HG03432 (cell line): ENCODE results near the gene KRT80.

Experiments used
- ATAC-seq: cut with Tn5 transposase; IDR thresholded peaks from one replicate; pipeline ENCODE4 v1.9.1; 2021; ENCODE audit warnings: mild to moderate bottlenecking, moderate library complexity; ENCODE audit not compliant: unreplicated experiment

Gene KRT80

DNA sequence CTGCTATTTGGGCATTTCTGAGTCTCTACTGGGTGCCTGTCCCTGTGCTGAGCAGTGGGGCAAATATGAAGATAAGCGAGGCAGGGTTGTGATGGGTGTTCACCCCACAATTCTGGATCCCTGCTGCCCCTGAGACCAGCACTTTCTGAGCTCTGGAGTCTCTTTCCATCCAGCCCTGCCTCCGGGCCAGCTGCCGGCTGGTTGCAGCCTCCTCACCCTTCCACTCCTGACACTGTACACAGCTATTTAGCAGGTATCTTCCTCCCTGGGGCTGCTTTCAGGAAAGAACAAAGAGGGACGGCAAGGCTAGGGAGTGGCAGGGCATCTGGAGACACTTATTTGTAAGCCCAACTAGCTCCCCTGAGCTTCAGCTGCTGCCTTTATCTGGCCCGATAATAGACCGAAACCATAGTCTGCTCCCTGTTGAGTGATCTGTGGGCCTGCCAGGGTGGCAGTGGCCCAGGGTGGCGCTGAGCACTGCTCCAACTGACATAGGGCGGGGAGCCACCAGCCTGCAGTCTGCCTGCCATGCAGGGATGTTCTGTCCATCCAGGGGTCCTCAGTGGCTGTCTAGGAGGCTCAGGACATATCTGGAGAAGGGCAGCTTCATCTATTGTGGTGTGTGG, 7.6 kb upstream of the KRT80 start:
- ATAC-seq: no peak

GRCh38 chr12:52198454-52199215, 6.8 kb upstream of the KRT80 start:
- ATAC-seq: no peak

- no peak for ATAC-seq
Observed at GRCh38 chr12:52197371-52198231, 5.8 kb upstream of the KRT80 start.

DNA sequence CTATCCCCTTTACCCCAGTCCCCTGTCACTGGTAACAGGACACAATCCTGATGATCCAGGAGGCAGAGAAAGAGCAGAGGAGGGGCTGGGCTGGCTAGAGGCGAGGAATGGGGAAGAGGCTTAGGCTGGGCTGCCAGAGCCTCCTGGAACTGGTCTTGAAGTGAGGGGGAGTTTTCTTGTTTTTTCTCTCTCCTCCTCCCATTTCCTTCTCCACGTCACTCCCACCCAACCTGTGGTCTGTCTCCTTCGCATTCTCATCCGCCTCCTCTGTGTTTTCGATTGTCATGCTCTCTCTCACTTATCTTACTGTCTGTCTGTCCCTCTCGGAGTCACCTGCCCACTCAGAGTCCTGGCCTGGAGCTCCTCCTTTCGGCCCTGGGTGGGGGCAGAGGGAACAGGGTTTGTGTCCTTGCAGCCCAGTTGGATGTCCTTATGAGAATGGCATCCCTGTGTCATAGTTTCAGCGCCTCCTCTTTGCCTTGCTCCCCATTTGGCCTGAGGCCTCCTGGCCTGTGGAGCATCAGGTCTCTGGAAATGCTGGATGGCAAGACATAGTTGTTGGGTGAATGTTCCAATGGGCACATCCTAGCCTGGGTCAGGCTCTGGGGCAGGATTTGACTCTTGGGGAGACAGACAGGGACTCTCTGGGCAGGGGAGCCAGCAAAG, 3.4 kb upstream of the KRT80 start:
- ATAC-seq: no peak

- no peak for ATAC-seq
Observed at GRCh38 chr12:52193991-52194390, 2.2 kb upstream of the KRT80 start.

- ATAC-seq: no peak
Observed at GRCh38 chr12:52193532-52193931, 1.7 kb upstream of the KRT80 start.

DNA sequence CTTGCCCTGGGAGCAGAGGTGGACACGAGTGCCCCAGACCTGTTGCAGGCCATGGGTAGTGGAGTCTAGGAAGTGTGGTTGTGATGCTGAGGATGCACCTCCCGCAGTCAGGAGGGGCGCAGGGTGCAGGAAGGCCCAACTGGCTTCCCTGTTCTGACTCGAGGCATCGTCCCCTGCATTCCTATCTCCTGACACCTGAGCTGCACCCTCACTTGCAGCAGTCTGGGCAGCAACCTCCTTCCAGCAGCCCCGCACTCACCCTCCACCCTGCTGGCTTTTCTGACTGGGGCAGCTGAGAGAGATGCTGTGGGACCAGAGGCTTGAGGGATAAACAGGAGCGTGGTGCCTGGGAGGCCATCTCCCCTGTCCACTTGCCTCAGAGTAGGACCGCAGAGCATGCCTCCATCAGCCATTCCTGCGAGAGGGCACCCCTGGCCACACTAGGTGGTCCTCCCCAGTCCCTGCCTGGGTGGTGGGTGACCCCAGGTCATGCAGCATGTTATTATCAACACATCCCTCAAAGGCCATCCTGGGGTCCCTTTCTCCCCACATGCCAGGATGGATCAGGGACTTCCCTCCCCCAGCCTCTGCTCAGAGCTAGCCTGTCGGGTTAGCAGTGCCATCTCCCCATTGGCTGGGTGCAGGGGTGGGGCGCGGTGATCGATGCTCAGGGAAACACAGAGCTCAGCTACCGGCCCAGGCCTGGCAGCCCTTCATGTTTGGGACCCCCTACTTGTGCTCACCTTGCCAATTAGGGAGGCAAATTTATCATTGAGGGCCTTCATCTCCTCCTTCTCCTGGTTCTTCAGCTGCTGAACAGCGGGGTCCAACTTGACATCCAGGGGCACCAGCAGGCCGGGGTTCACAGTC, 719 bp downstream of the KRT80 start:
- no peak for ATAC-seq

DNA sequence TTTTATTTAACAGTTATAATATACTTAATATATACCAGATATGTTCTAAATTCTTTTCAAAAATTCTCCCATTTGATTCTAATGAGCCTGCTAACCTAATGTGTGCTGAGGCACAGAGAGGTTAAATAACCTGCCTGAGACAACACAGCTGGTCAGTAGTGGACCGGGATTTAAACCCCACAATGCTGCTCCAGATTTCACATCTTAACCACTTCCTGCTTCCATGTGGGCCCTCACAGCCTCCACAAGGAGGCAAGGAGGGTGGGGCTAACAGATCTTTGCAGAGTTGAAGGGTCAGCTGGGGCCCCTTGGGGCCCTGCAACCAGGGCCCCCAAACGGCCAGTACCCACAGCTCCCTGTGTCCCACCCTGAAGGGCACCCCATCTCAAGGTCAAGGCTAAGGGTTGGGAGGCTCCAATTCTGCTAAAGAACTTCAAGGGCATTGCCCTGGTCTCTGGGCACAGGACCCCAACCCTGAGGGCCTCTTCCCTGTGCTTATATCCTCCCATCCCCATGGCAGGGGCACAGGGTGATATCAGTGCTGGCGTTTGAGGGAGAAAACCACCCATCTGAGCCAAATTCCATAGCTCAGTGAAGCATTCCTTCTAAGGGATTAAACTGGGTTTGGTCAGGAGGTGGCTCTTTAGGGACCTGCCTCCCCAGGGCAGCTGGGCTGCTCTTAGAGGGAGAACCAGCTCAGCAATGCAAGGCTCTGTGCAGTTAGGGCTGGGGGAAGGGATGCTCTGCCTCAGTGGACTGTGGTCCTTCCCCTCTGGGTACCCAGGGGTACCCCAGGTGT, 2.2 kb downstream of the KRT80 start:
- no peak for ATAC-seq

GRCh38 chr12:52188658-52189057, 3.2 kb downstream of the KRT80 start:
- ATAC-seq: no peak

DNA sequence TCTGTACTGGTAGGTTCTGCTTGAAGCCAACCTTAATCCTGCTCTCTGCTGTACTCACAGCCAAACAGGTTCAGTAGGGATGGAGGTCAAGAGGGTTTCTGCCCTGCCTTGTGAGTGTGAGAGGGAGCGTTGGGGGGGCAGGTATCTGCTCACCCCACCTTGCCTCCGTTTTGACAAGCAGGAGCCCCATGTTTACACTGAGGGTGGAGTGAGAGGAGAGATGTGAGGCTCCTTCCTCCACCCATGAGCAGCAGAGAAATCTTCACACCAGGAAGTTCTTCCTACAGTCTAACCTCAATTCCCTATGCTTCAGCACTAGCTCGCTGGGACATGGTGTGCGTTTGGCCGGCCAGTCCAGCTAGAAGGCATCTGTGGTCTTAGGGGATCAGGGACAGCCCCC, 4.2 kb downstream of the KRT80 start:
- ATAC-seq: no peak

DNA sequence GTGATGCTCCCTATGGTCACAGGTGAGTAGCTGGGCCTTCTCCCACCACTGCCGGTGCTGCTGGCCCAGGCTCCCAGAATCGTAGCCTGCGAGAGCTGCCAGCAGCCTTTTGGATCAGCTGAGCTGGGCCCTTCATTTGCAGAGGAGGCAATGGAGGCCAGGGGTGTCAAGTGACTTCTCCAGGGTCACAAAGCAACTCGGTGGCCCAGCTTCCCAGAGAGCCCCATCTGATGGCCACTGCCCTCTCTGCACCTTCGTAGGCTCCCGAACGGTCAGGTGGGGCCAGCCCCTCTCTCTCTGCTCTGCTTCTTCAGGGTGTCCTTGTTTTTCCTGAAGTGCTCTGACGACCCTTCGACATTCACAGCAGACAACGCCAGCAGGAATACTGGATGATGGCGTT, 4.6 kb downstream of the KRT80 start:
- ATAC-seq: no peak

GRCh38 chr12:52186118-52186840, 5.5 kb downstream of the KRT80 start:
- no peak for ATAC-seq

- no peak for ATAC-seq
Observed at GRCh38 chr12:52185400-52185967, 6.3 kb downstream of the KRT80 start.

- ATAC-seq: no peak
Observed at GRCh38 chr12:52184813-52185212, 7.0 kb downstream of the KRT80 start.

GRCh38 chr12:52183971-52184370, 7.8 kb downstream of the KRT80 start:
- no peak for ATAC-seq

GRCh38 chr12:52183544-52183910, 8.3 kb downstream of the KRT80 start:
- no peak for ATAC-seq

DNA sequence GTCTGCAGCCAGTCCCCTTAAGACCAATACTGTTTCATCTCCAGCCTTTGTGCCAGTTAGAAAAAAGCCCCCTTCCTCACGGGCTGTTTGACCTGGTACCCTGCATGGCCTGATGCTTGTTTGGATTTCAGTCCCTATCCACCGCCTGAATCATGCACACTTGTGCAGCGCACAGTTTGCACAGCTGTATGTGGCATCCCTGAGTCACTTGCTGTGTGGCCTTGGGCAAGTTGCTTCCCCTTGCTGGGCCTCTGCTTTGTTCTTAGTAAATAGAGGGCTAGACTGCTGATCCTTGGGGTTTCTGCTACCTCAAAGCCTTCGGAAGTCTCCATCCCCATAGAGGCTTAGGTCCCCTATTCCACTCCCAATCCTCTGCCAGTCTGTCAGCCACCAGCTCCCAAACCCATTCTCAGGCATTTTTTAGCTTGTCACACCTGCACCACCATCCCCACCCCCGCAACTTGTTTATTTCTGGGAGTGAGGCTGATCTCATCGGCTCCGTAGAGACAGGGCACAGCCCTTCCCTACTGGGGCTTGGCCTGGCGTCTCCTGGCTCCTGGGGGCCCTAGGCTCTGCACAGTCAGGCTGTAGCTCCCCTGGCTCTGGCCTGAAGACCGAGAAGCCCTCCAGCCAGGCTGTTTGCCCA, 8.8 kb downstream of the KRT80 start:
- ATAC-seq: no peak

DNA sequence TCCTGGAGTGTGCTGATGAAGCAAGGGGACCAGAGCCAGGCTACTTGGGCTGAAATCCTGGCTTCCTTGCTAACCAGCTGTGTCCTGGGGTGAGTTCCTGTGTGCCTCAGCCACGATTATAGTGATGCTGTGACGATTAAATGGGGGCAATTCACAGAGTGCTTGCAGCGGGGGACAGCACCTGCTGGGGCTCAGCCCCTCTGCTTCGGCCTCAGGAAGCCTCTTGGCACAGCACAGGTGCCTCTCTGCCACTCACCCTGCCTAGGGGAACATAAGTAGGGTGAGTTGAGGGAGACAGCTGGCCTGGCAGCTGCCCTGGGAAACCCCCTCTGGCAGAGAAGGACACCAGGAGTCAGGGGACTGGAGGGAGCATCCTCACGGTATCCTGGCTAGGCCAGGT, 9.4 kb downstream of the KRT80 start:
- ATAC-seq: no peak
